HCT116 (cell line): ENCODE results near the gene APOL3. TPM values are rescaled to one million over a fixed set of nuclear protein-coding genes. Genes with fewer than 3 reads are reported as not detected.

ENCODE experiments used
- ATAC-seq: fragments of 200-7000 bp; cut with Tn5 transposase; 2 replicates; pipeline ENCODE4 v1.9.1; 2020; ENCODE audit warnings: mild to moderate bottlenecking, moderate library complexity
- BruUV-seq: library from RNA; stranded (reverse); fragments of 400-500 nt; replicated peaks from 2 replicates; lab custom pipeline; 2021; lab: Mats Ljungman, UMichigan
- CTCF ChIA-PET: fragments of 300-600 bp; sonication (Branson Sonifier 250); formaldehyde crosslinking; loops from one replicate; lab custom pipeline; 2021; ENCODE audit warnings: antibody characterized with exemption; lab: Charles Lee
- POLR2A ChIA-PET: fragments of 300-600, 350-600 bp; sonication (Branson Sonifier 250); formaldehyde crosslinking; loops from one replicate; lab custom pipeline; 2021; ENCODE audit warnings: antibody characterized with exemption; lab: Charles Lee
- RAD21 ChIA-PET, 2 experiments: fragments of 300-600 bp; sonication (Branson Sonifier 250); formaldehyde crosslinking; loops; one replicate each; lab custom pipeline; 2023; ENCODE audit warnings: low total read pairs in 2 of 2; ENCODE audit not compliant: uncharacterized antibody in 2 of 2, unreplicated experiment in 2 of 2, low non-redundant PET in 1 of 2; lab: Charles Lee
- DNase-seq: peaks from one replicate; pipeline ENCODE4 v3.0.0-alpha.2; 2010; ENCODE audit warnings: low read depth, low spot score
- H2AFZ ChIP-seq: fragments of 200-600 bp; shearing (Covaris generic), sonication (generic); 2 replicates; pipeline ENCODE4 v1.6.1; 2017; ENCODE audit warnings: low read depth, mixed run types, mixed read lengths, antibody characterized with exemption, low read length; ENCODE audit not compliant: poor library complexity, severe bottlenecking
- H3K27ac ChIP-seq: 2 replicates; pipeline ENCODE4 v1.5.1; 2012; ENCODE audit warnings: low read depth, low read length
- H3K27me3 ChIP-seq: fragments of 200-600 bp; sonication (generic); 2 replicates; pipeline ENCODE4 v1.6.1; 2016; ENCODE audit warnings: mixed run types, low read length, mixed read lengths; ENCODE audit not compliant: insufficient read depth
- H3K36me3 ChIP-seq, 2 experiments: fragments of 200-500 bp in 1 of 2; fragments of 200-600 bp in 1 of 2; sonication (Bioruptor generic) in 1 of 2; sonication (generic) in 1 of 2; 2 replicates each; pipeline versions ENCODE4 v1.5.1 to v1.6.1; 2014 to 2016; ENCODE audit warnings: low read length in 2 of 2, inconsistent platforms in 1 of 2, mixed read lengths in 1 of 2, mixed run types in 1 of 2; ENCODE audit not compliant: insufficient read depth in 2 of 2, control insufficient read depth in 1 of 2
- H3K4me1 ChIP-seq, 2 experiments: fragments of 200-600 bp in 1 of 2; sonication (generic) in 1 of 2; 2 replicates each; pipeline versions ENCODE4 v1.5.1 to v1.6.1; 2012 to 2017; ENCODE audit warnings: low read length in 2 of 2, inconsistent platforms in 1 of 2, mild to moderate bottlenecking in 1 of 2, mixed read lengths in 1 of 2, mixed run types in 1 of 2, moderate library complexity in 1 of 2; ENCODE audit not compliant: insufficient read depth in 2 of 2, control insufficient read depth in 1 of 2
- H3K4me2 ChIP-seq: fragments of 200-600 bp; sonication (generic); 2 replicates; pipeline ENCODE4 v1.6.1; 2017; ENCODE audit warnings: mixed run types, low read length, mixed read lengths
- H3K4me3 ChIP-seq, 2 experiments: fragments of 200-600 bp in 1 of 2; sonication (generic) in 1 of 2; replicated peaks in 1 of 2; 2 replicates each; pipeline ENCODE4 v1.5.1; 2011 to 2016; ENCODE audit warnings: low read length in 2 of 2, control low read depth in 1 of 2, low read depth in 1 of 2, mild to moderate bottlenecking in 1 of 2, mixed read lengths in 1 of 2, mixed run types in 1 of 2
- H3K79me2 ChIP-seq: fragments of 200-600 bp; sonication (generic); 2 replicates; pipeline ENCODE4 v1.6.1; 2017; ENCODE audit warnings: mild to moderate bottlenecking, mixed run types, low read length, moderate library complexity, mixed read lengths; ENCODE audit not compliant: insufficient read depth
- H3K9ac ChIP-seq: fragments of 200-600 bp; sonication (generic); 2 replicates; pipeline ENCODE4 v1.6.1; 2016; ENCODE audit warnings: low read length, mixed read lengths
- H3K9me2 ChIP-seq: fragments of 200-600 bp; sonication (generic), shearing (Covaris generic); 2 replicates; pipeline ENCODE4 v1.6.1; 2017; ENCODE audit warnings: mixed run types, mild to moderate bottlenecking, moderate library complexity; ENCODE audit not compliant: insufficient read depth
- H3K9me3 ChIP-seq, 2 experiments: fragments of 200-500 bp in 1 of 2; fragments of 200-600 bp in 1 of 2; sonication (Bioruptor generic) in 1 of 2; sonication (generic) in 1 of 2; 2 replicates each; pipeline ENCODE4 v1.6.1; 2014 to 2017; ENCODE audit warnings: low read length in 2 of 2, mixed read lengths in 2 of 2, inconsistent platforms in 1 of 2, low read depth in 1 of 2, mild to moderate bottlenecking in 1 of 2, mixed run types in 1 of 2, moderate library complexity in 1 of 2; ENCODE audit not compliant: control insufficient read depth in 1 of 2, insufficient read depth in 1 of 2
- H4K20me1 ChIP-seq: fragments of 200-600 bp; sonication (generic), shearing (Covaris generic); 2 replicates; pipeline ENCODE4 v1.6.1; 2017; ENCODE audit warnings: mixed run types, mild to moderate bottlenecking, moderate library complexity; ENCODE audit not compliant: insufficient read depth
- CTCF ChIP-seq, 3 experiments: fragments of 200-600 bp in 1 of 3; sonication (generic) in 1 of 3; IDR thresholded peaks in 2 of 3; conservative IDR thresholded peaks in 1 of 3; 2 replicates each; pipeline ENCODE4 v1.5.1; 2012 to 2017; ENCODE audit warnings: low read depth in 2 of 3, low read length in 2 of 3, antibody characterized with exemption in 1 of 3, borderline replicate concordance in 1 of 3, control low read depth in 1 of 3, mild to moderate bottlenecking in 1 of 3, mixed read lengths in 1 of 3, mixed run types in 1 of 3, moderate library complexity in 1 of 3; ENCODE audit not compliant: insufficient read depth in 1 of 3
- RAD21 ChIP-seq: IDR thresholded peaks from 2 replicates; pipeline ENCODE4 v1.6.1; 2012; ENCODE audit warnings: low read depth, mild to moderate bottlenecking
- YY1 ChIP-seq: IDR thresholded peaks from 2 replicates; pipeline ENCODE4 v1.6.1; 2011; ENCODE audit warnings: low read length, low read depth, moderate library complexity, mild to moderate bottlenecking; ENCODE audit not compliant: insufficient replicate concordance; ENCODE audit errors: extremely low read depth
- ZNF274 ChIP-seq: fragments of 200-500 bp; sonication (Bioruptor generic); IDR thresholded peaks from 2 replicates; pipeline ENCODE4 v1.6.1; 2014; ENCODE audit warnings: mild to moderate bottlenecking, low read depth, low read length, inconsistent platforms
- intact Hi-C: fragments of 100-400 bp; cut with micrococcal nuclease; formaldehyde crosslinking; loops from 2 replicates; pipeline ENCODE4 v1.10.0; 2022
- total RNA-seq: library from RNA; stranded (reverse); gene quantifications from one replicate; pipeline ENCODE4 v1.2.1, GENCODE V29; 2021; ENCODE audit not compliant: unreplicated experiment

Gene APOL3
- total RNA-seq, 1 experiment from 2014 or later, result 0.49 TPM

DNA sequence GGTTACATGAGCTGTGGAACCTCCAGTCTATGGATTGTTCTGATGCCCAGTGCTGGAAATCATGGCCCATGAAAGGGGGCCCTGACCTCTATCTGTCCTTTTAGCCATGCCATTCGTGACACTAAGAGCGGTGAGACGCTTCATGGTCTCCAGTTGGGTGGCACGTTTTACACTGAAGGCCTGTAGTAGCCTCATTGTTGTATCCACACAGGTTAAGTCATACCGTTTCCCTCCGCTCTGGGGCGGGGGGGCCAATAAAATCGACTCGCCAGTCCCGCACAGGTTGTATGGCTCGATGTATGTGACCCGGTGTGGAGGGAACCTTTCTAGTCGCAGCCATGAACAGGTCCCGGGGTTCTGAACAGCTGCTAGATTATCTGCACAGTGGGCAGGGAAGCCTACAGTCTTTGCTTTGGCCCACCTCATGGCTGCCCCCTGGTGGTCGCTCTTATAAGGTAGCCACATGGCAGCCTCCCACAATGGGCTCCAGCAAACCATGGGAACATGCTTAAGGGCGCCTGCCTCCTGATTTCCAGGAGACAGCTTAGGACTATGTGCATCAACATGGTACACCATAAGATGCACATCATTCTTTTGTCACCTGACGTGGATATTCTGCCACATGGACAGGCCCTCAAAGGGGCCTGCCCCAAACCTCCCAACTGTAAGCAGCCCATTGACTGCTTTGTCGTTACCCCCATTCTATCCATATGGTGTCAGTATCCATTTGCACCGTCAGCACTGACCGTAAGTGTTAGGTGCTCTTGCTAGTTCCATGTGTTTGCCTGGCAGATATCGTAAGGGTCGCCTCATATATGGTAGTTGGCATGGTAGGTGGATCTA, 19.7 kb upstream of the APOL3 start:
- Histone ChIP-seq H2AFZ (peak overlapping the region; percentile 83), H3K9me3 (no peaks in the 10 kb centered on the region), H3K27ac (no peak overlapping the region), H4K20me1 (no peaks in the 10 kb centered on the region), H3K9ac (no peak overlapping the region), H3K27me3 (peaks cover 3% of the 10 kb centered on the region; the same call in 1 of the 2 replicates), H3K9me2 (no peaks in the 10 kb centered on the region), H3K4me3 (no peak overlapping the region), H3K36me3 (no peaks in the 10 kb centered on the region), H3K4me2 (no peak overlapping the region), H3K4me1 (no peaks in the 10 kb centered on the region), H3K79me2 (no peaks in the 10 kb centered on the region)
- ChIA-PET CTCF (interaction anchor here (0.9 to 3.3 kb wide), 5 partner anchors 15 to 56 kb away, joined by 3 to 13 read pairs (median 5); no protein-coding TSS in a partner anchor), RAD21 (interaction anchor here in 1 of 2 experiments (1.0 kb wide), 1 partner anchor 35 kb away, joined by 5 read pairs; no protein-coding TSS in a partner anchor), POLR2A (no interaction called here)
- intact Hi-C loops, result loop anchor here (1.0 kb wide), 1 partner anchor 35 kb away; no protein-coding TSS in a partner anchor
- TF ChIP-seq YY1 (peak; percentile 6), RAD21 (peak; percentile 54), CTCF (IDR thresholded peaks at IDR 0.05 in 2 of 3, conservative IDR thresholded peaks at IDR 0.05 in 1 of 3; ENCODE audit: borderline replicate concordance in 1 of 3, insufficient read depth in 1 of 3, low read depth in 2 of 3, low read length in 2 of 3) (peak; percentile 66 to 89 (median 87); a peak in 5 of 6 replicates), ZNF274 (no peak)
- BruUV-seq, result no TSS peak
- DNase-seq, result peak; percentile 42
- peak; percentile 98 for ATAC-seq
